Cardiac septum (tissue), 1 donor: ENCODE results near the gene ANKRD33B. TPM values are rescaled to one million over a fixed set of nuclear protein-coding genes. Genes with fewer than 3 reads are reported as not detected.
"Not testable (repeated sequence)": the region's sequence is repeated elsewhere in the genome, so short reads cannot be mapped to it uniquely, and the experiment has no call there.

Source experiments
- DNase-seq: peaks from one replicate; pipeline ENCODE4 v3.0.0-alpha.2; 2020; ENCODE audit warnings: low spot score
- intact Hi-C: fragments of 100-400 bp; cut with DNase I; formaldehyde crosslinking; loops from one replicate; pipeline ENCODE4 v1.14.0; 2022
- total RNA-seq: library from RNA; stranded (reverse); fragmentation: NEBNext Ultra II Directional; extraction: Animal tissue kit (Norgen Biotek cat#: 25700); gene quantifications from one replicate; pipeline ENCODE4 v1.2.1, GENCODE V29; 2021
- donor health status: DM: no; HTN: no; CAD: no.

ANKRD33B gene
- total RNA-seq, 1 donor from 2014 or later = 15.2 TPM

- intact Hi-C loops = loop anchor here (5.0 kb wide), 1 partner anchor 61 kb away; no protein-coding TSS in a partner anchor
- no peak for DNase-seq
Observed at GRCh38 chr5:10553476-10553875, 10.4 kb upstream of the ANKRD33B start.

- intact Hi-C loops = no loop called here
- DNase-seq = peak; percentile 63
Observed at GRCh38 chr5:10555277-10555684, 8.6 kb upstream of the ANKRD33B start.

GRCh38 chr5:10556289-10556807 lies 7.5 kb upstream of the ANKRD33B start:
- intact Hi-C loops = no loop called here
- peak; percentile 41 for DNase-seq

GRCh38 chr5:10556893-10557746 lies 6.8 kb upstream of the ANKRD33B start:
- DNase-seq = peak; percentile 38
- intact Hi-C loops = no loop called here

GRCh38 chr5:10559151-10559550 lies 4.7 kb upstream of the ANKRD33B start:
- intact Hi-C loops = no loop called here
- DNase-seq = no peak

- no peak for DNase-seq
- intact Hi-C loops = no loop called here
Observed at GRCh38 chr5:10559871-10560270, 4.0 kb upstream of the ANKRD33B start.

GRCh38 chr5:10562201-10563109 lies 1.4 kb upstream of the ANKRD33B start:
- intact Hi-C loops = no loop called here
- DNase-seq = peak; percentile 61

- intact Hi-C loops = no loop called here
- DNase-seq = peak; percentile 81
Observed at GRCh38 chr5:10563110-10563944, 543 bp upstream of the ANKRD33B start.

- peak; percentile 87 for DNase-seq
- intact Hi-C loops = loop anchor here (2.0 to 5.0 kb wide), 3 partner anchors 36 to 104 kb away; no protein-coding TSS in a partner anchor
Observed at GRCh38 chr5:10564838-10565784, 1.2 kb downstream of the ANKRD33B start.

- intact Hi-C loops = loop anchor here (2.0 to 5.0 kb wide), 3 partner anchors 35 to 105 kb away; no protein-coding TSS in a partner anchor
- DNase-seq = peak; percentile 77
Observed at GRCh38 chr5:10565785-10566542, 2.1 kb downstream of the ANKRD33B start.

GRCh38 chr5:10566543-10567068 lies 2.7 kb downstream of the ANKRD33B start:
- intact Hi-C loops = loop anchor here (5.0 kb wide), 1 partner anchor 61 kb away; no protein-coding TSS in a partner anchor

GRCh38 chr5:10567121-10567591 lies 3.3 kb downstream of the ANKRD33B start:
- DNase-seq = peak; percentile 56
- intact Hi-C loops = loop anchor here (5.0 kb wide), 1 partner anchor 60 kb away; no protein-coding TSS in a partner anchor

More at GRCh38 chr5:10566543-10567068, 2.7 kb downstream of the ANKRD33B start:
- peak; percentile 49 for DNase-seq

GRCh38 chr5:10567781-10568321 lies 4.0 kb downstream of the ANKRD33B start:
- intact Hi-C loops = loop anchor here (5.0 kb wide), 1 partner anchor 59 kb away; no protein-coding TSS in a partner anchor
- DNase-seq = peak; percentile 47

GRCh38 chr5:10570540-10570939 lies 6.7 kb downstream of the ANKRD33B start:
- DNase-seq = peak; percentile 10
- intact Hi-C loops = not testable (repeated sequence)

- intact Hi-C loops = no loop called here
- no peak for DNase-seq
Observed at GRCh38 chr5:10572451-10572850, 8.6 kb downstream of the ANKRD33B start.

- no peak for DNase-seq
- intact Hi-C loops = no loop called here
Observed at GRCh38 chr5:10573487-10574145, 9.7 kb downstream of the ANKRD33B start.
